ENCODE data around the gene NMT1.

NMT1 gene

GRCh38 chr17:45060797-45061605, at the start of gene NMT1:
Gene NMT1, plus strand, starts transcription at chr17:45061317. Its CDS starts 13 bp downstream, at chr17:45061330.
- DNase-seq (ENCODE audit: low read depth): peak; percentile 88

DNA sequence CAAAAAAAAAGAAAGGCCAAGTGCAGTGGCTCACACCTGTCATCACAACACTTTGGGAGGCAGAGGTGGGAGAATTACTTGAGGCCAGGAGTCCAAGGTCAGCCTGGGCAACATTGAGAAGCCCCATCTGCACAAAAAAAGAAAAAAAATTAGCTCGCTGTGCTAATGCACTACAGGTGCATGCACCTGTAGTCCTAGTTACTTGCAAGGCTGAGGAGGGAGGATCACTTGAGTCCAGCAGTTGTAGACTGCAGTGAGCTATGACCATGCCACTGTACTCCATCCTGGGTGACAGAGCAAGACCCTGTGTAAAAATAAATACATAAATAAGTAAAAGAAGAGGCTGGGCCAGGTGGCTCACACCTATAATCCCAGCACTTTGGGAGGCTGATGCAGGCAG, 49.4 kb upstream of the NMT1 start:
- no peak for DNase-seq (ENCODE audit: low read depth)

DNA sequence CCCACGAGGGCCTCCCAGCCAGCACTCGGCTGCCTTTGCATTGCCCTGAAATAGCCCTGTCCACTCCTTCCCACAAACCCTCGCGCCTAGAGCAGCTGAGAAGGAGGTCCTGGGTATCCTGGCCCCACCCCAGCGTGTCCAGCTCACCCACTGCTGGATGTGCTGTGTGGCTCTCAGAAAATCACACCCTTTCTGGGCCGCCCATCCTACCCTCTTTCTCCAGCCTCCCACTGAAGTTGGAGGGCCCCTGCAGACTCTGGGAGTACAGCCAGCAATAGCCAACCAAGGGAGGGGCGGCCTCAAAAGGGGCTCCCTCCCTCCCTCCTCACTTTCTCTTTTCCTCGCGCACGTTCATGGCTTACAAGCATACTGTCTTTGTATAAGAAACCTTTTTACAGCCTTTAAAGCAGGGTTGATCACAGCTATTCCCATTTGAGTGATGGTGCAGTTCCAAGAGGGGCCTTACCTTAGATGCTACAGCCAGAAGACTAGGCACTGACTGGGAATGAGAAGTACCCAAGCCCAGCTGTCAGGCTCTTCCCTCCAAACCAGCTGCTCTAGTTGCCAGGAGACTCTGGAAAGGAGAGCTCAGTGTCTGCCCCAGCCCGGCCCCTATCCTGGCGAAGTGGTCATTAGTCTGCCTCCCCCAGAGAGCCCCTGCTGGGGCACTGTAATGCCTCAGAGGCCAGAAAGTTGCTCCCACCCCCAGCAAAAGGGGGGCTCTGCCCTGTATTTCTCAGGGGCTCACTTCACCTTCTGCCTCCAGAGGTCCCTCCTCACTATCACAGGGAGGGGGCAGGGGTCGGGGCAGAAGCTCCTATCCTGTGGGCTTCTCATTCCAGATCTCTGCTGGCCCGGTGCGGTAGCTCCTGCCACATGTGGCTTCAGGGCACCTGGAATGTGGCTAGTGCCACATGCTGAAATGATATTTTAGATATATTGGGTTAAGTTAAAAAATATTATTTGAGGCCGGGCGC, 47.8 kb upstream of the NMT1 start:
- DNase-seq (ENCODE audit: low read depth): no peak

- DNase-seq (ENCODE audit: low read depth): no peak
These were observed 44.9 kb upstream of the NMT1 start for GRCh38 chr17:45016237-45016636.

GRCh38 chr17:45016823-45017222, 44.3 kb upstream of the NMT1 start:
- no peak for DNase-seq (ENCODE audit: low read depth)

- DNase-seq (ENCODE audit: low read depth): no peak
These were observed 42.6 kb upstream of the NMT1 start for GRCh38 chr17:45018514-45018847.

DNA sequence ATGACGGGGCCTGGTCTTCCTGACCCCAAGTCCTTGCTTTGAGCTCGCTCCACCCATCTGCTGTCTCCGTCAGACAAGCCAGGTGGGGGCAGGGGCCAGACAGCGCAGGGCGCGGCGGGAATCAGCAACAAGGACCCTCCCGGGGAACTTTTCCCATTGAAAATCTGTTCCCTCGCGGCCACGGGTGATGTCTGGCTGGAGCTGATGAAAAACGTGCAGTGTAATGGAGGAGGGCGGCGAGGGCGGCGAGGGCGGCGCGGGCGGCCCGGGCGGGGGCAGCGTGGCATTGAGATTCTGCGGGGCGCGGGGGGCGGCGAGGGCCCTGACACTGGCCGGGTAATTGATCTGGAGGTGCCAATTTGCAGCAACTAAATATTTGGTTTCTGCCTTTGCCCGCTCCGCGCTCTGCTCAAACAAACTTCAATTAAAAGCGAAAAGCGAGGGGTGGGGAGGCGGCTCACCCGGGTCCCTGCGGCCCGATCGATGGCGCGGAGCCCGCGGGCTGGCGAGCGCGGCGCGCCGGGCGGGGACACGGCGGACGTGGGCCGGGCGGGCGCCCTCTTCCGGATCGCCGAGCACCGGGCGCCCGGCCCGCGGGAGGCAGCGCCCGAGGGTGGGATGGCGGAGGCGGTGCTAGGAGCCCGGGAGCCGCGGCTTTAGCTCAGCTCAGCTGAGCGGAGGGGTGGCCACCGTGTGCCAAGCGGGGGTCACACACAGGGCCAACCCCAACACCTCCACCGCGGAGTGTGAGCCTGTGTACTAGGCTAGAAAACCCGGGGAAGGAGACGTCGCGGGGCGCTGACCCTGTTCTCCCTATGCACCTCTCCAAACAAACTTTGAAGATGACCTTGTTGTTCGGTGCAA, 42.0 kb upstream of the NMT1 start:
- peak; percentile 23 for DNase-seq (ENCODE audit: low read depth)

DNA sequence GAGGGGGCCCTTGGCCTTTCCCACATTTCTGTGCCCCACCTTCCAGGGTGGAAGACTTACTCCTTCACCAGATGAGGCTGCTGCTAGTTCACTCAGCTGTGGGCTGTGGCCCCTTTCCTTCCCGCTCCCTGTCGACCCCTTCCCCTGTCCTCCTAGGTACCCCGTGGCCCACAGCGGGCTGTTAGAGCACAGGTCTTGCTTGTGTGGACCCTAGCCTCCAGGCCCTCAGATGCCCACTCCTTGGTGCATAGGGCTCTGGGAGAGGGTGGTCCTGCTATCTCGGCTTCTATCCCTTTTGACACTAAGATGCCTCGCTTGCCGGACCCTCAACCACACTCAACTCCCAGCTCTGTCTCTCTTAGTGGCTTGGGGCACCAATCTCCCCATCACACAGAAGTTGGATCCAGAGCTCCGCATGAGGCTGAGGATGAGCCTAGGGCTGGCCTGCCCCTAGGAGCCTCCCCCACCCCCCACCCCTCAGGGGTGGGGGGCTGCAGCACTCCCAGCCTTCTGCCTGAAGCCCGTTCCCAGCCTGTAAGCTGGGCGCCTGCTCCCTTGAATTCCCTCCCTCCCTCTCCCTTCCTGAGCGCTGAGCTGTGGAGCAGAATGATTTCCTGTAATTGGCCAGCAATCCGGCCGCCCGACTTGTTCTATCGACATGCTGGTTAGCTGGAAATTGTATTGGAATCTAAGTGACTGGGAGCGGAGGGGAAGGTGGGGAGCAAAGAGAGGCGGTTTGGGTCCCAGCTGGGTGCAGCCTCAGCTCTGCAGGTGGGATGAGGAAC, 40.6 kb upstream of the NMT1 start:
- DNase-seq (ENCODE audit: low read depth): no peak

GRCh38 chr17:45021607-45022287, 39.4 kb upstream of the NMT1 start:
- peak; percentile 49 for DNase-seq (ENCODE audit: low read depth)

GRCh38 chr17:45022288-45022648, 38.8 kb upstream of the NMT1 start:
- no peak for DNase-seq (ENCODE audit: low read depth)

GRCh38 chr17:45022655-45023339, 38.3 kb upstream of the NMT1 start:
- DNase-seq (ENCODE audit: low read depth): no peak

DNA sequence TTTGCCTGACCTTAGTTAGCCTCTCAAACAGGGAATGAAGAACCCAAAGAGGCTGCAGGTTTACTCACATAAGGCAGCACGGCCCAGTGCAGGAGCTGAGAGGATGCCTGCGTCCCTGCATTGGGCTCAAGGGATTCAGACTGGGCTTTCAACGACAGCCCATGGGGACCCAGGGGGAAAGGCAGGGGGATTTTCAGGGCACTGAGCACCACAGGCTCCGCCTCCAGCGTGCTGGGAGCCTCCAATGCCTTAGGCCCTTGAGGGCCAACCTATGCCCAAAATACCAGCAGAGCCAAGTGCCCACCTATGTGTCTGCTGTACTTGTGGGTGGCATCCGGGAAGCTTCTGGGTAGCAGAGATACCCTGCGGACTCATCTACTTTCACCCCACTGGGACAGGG, 32.0 kb upstream of the NMT1 start:
- DNase-seq (ENCODE audit: low read depth): no peak

GRCh38 chr17:45029758-45030423, 31.2 kb upstream of the NMT1 start:
- no peak for DNase-seq (ENCODE audit: low read depth)

DNA sequence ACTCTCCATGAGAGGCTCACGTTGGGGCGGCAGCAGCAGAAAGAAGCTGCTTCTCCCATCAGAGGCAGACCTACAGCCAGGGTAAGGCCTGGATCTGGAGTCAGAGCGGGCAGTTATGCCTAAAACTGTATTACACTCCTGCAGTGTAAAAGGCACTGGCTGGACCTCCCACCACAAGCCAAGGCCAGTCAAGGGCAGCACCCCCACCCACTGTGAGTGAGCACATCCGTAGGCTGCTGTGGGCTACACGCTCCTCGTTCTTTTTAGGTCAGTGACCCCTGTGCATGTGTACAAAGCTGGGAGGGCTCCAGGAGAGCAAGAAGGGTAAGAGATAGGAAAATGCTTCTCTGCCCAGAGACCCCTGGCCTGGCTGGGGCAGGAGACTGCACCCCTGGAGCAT, 30.4 kb upstream of the NMT1 start:
- DNase-seq (ENCODE audit: low read depth): no peak

GRCh38 chr17:45031231-45032173, 29.6 kb upstream of the NMT1 start:
- no peak for DNase-seq (ENCODE audit: low read depth)

DNA sequence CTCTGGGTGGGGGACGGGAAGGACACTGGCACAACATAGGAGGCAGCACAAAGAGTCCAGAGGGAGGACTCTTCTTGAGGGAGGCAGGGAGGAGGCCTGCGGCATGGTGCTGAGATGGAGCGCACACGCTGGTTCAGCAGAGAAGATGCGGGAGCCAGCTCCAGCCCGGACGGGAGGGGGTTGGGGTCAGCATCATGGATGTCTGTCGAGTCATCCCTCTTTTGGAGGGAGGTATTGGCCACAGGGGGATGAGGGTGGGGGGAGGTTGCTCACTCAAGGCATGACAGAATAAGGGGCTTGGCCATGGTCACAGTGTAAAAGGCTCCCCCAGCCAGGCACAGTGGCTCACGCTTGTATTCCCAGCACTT, 29.0 kb upstream of the NMT1 start:
- DNase-seq (ENCODE audit: low read depth): no peak

DNA sequence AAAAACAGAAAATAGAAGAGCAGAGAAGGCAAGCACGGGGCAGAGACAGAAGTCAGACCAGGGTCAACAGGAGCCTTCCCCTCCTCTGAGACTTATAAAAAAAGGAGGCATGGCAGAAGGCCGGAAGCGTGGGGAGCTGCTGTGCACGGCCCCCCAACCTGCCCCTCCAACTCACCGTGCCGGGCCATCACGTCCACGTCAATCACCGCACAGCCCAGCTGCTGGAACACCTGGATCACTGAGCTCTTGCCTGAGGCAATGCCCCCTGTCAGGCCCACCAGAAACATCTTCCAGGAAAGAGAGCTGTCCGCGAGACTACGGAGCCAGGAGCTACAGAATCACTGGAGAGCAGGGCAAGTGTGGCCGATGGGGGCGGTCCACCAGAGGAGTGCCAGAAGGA, 26.5 kb upstream of the NMT1 start:
- DNase-seq (ENCODE audit: low read depth): no peak

GRCh38 chr17:45035848-45036247, 25.3 kb upstream of the NMT1 start:
- no peak for DNase-seq (ENCODE audit: low read depth)

- no peak for DNase-seq (ENCODE audit: low read depth)
These were observed 24.4 kb upstream of the NMT1 start for GRCh38 chr17:45036691-45037090.

Data from activated T-helper 1 cell treated with Interleukin-2 at 50 U/mL for 16 hours (primary cell).